GM19023 (cell line): Measurements from ENCODE around the gene LHX4.

Experiments used
- ATAC-seq: cut with Tn5 transposase; IDR thresholded peaks from one replicate; pipeline ENCODE4 v1.9.1; 2021; ENCODE audit warnings: mild to moderate bottlenecking, moderate library complexity; ENCODE audit not compliant: unreplicated experiment

The LHX4 gene

DNA sequence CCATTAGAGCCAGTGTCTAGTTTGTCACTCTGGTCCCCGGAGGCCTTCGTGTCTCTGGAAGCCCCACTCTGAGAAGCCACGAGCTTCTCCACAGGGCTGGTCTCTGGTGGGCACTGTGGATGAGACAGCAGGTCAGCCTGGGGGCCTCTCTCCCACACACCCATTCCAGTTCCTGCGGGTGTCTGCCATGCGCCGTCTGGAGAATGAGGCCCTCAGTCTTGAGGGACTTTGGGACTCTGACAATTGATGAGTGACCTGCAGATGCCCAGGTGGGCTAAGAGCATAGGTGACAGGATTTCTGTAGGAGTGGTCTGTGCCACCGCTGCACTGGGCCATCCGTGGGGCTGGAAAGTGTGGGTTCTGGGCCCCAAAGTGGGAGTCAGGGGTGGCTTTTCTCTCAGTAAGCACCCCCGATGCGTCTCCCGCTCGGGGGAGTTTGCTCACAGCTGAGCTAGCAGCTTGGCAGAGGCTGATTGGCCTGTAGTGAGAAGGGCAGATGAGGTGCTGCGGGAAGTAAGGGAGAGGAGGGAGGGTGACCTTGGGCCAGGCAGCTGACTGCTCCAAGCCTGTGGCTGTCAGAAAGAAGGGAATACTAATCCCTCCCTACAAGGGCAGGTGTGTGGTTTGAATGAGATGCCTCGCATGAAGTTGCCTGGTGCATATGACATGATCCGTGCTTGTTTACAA lies 26.4 kb downstream of the LHX4 start:
- ATAC-seq = no peak

DNA sequence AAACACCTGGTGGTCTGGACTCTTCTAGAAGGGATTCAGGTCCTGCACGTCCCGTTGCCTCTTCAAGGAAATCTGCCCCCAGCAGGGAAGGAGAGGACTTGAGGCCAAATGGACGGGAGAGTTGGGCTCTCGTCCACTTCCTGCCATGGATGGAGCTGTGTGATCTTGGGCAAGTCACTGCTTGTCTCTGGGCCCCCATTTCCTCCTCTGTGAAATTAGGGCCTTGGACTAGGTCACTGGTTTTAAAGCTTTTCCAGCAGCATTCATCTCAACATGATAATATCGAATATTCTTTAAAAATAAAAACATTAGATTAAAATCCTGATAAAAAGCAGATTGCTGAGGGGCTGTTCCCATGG lies 26.9 kb downstream of the LHX4 start:
- ATAC-seq = no peak

DNA sequence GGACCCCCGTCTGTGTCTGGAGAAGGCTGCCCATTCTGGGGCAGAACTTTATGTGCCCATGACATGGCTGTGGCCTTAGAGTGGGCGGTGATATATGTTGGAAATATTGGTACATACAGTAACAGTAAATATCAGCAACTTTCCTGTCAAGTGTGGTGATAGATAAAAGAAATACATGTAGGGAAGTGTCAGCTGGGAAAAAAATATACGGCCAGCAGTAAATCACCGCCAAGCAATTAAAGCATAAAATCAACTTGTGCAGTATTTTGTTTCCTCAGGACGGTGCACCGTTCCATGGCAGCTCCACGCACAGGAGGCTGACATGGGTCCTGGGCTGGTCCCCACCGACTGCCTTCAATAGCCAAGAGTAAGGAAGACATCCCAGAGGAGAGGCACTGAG lies 27.4 kb downstream of the LHX4 start:
- ATAC-seq = no peak

DNA sequence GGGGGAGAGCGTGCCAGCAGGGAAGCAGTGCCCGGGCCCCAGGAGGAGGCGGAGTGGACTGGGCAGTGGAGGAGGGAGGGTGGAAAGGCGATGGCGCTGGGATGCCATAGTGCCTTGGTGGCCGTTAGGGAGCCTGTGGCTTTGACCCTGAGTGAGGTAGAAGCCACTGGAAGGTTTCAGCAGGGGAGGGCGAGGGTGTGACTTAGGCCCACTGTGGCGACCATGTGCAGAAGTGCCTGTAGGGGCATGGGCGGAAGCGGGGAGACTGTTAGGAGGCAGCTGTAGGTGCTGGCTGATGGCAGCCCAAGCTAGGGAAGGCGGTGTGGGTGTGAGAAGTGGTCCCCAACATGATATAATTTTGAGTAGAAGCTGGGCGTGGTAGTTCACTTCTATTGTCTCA lies 28.2 kb downstream of the LHX4 start:
- no peak for ATAC-seq

DNA sequence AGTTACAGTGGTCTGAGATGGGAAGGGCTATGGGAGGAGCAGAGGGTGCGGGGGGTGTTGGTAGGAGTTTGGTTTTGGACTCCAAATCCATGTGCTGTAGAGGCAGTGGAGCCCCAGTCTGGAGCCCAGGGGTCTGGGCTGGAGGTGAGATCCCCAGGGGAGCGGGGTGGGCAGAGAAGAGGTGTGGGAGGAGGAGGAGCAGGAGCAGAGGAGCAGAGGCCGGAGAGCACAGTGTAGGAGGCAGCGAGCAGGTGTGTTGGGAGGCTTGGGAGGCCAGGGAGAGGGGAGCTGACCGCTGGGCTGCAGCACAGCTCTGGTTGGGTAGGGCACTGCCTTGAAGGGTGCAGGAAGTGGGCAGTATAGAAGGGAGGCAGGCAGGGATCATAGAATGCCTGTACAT lies 28.9 kb downstream of the LHX4 start:
- no peak for ATAC-seq

DNA sequence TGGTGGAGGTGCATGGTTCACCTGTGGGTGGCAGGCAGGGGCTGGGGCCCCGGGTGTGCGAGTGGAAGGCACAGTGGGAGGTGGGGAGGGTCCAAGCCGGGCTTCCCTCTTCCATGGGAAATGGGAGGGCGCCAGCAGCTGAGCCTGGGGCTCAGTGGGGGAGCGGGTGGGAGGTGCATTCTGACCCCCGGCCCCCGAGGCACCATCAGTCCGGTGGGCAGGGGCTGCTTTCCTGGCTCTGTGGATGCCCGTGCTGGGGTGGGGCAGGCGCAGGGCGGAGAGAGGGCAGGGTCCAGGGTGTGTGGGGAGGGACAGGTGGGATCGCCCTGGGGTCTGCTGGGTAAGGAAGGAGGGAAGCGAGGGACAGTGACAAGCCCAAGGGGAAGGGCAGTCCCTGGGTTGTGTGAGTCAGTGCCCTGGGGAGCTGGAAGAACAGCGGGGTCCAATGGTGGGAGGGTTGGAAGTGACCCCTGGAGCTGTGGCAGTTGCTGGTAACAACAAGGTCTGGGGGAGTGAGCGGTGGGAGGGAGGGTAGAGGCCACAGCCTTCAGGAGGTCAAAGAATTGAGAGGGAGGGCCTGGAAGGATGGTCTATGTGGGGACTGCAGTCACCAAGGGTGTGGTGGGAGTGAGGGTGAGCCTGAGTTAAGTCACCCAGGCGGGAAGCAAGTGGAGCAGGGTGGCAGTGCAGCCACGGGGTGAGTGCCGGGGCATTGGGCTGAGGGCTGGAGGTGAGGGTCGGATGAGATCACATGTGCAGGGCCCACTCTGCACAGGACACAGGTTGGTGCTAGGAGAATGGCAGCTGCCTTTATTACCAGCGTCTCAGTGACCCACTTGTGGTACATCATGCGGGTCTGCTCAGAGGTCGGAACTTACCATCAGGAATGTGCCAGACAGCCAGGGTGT lies 29.6 kb downstream of the LHX4 start:
- no peak for ATAC-seq

DNA sequence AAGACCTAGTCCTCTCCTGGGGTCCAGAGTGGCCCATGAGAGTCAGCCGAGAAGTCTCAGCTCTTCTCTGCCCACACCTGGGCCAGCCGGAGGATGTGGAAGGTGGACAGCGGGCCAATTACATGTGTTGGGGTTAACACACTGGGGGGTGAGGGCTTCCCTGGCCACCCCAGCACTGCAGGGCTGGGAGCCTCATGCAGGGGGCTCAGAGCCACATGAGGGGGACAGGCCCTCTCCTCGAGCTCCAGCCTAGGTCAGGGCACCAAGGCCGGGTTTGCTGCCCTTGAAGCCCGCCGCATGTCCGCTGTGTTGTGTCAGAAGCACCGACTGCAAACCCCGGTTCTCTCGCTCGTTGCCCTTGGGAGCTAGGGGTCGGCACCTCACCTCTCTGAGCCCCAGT lies 30.5 kb downstream of the LHX4 start:
- ATAC-seq = no peak

DNA sequence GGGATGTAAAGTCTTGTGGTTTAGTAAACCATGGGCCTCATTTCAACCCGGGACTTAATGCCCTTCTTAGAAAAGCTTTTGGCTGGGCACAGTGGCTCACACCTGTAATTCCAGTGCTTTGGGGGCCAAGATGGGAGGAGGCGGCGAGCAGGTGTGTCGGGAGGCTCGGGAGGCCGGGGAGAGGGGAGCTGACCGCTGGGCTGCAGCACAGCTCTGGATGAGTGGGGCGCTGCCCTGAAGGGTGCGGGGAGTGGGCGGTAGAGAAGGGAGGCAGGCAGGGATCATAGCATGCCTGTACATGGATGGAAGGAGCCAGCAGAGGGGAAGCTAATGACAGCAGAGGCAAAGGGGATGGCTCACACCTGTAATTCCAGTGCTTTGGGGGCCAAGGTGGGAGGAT lies 31.0 kb downstream of the LHX4 start:
- ATAC-seq = no peak

DNA sequence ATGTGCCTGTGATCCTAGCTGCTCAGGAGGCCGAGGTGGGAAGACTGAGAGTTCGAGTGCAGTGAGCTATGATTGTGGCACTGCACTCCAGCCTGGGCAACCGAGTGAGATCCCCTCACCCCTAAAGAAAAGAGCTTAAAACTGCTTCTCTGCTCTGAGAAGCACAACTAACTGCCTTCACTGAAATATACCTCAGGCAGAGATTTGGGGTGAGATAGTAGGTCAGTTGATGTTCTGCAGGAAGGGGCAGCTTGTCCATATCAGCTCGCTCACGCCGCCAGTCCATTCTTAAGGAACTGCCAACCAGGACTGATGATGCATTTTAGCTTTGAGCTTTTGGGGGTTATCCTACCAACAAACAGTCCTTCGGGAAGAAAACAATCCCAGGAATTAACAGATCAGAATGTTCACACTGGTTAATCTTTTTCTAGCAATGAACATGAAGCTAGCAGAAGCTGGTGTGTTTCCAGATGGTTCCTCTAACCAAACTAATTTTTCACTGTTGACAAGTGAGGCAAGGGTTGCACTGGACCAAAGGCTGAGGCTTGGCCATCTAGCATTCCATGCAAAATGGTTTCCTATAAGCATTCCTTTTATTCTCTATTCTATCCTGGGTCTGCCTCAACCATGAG lies 31.6 kb downstream of the LHX4 start:
- no peak for ATAC-seq

- no peak for ATAC-seq
These were observed 32.8 kb downstream of the LHX4 start for GRCh38 chr1:180262628-180263488.

- no peak for ATAC-seq
These were observed 34.5 kb downstream of the LHX4 start for GRCh38 chr1:180264595-180264994.

- ATAC-seq = no peak
These were observed 35.1 kb downstream of the LHX4 start for GRCh38 chr1:180265201-180265600.

- no peak for ATAC-seq
These were observed 35.8 kb downstream of the LHX4 start for GRCh38 chr1:180265871-180266270.

DNA sequence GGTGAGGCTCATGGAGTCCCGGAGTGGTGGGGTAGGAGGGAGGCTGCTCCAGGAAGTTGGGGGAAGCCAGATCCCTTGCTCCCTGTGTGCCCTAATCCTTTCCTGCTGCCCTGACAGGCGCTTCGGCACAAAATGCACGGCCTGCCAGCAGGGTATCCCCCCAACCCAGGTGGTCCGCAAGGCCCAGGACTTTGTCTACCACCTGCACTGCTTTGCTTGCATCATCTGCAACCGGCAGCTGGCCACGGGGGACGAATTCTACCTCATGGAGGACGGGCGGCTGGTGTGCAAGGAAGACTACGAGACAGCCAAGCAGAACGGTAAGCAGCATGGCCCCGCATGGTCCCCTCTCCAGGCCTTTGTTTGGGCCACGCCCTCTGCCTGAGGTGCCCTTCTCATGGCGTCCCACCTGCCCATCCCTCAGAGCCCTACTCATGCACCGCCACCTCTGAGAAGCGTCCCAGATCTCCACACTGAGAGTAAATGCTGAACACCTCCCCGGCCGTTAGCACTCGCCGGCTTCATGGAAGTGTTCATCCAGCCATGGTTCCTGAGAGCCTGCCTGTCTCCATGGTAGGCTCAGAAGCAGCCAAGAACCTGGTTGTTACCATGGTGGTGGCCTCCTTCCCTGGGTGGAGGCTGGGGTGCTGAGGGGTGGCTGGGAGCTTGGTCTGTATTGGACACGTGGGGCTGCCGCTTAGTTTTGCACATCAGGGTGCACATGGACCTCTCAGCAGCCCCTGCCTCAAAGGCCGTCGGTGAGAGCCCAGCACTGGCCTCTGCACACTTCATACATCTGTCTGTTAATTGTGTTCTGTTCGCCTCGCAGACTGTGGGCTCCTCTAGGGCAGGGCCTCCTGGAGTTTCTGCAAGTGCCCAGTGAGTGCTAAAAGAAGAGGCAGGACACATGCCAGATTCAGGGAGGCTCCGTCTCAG lies 36.5 kb downstream of the LHX4 start:
- ATAC-seq = no peak

DNA sequence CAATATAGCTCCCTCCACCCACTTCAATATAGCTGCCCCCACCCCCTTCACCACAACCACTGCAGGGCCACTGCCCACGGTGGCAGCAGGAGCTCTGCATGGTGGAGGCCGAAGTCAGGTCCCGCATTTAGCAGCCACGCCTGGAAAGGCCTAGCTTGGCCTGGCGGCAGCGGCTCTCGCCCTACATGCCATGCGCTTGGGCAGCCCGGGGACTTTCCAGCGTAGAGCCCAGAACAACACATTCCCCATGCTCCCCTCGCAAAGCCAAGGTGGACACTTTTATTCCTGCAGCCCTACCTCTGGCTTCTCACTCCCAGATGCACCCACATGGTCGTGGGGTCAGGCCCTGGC lies 37.1 kb downstream of the LHX4 start:
- ATAC-seq = no peak

GRCh38 chr1:180267761-180268555 lies 37.9 kb downstream of the LHX4 start:
- ATAC-seq = no peak

DNA sequence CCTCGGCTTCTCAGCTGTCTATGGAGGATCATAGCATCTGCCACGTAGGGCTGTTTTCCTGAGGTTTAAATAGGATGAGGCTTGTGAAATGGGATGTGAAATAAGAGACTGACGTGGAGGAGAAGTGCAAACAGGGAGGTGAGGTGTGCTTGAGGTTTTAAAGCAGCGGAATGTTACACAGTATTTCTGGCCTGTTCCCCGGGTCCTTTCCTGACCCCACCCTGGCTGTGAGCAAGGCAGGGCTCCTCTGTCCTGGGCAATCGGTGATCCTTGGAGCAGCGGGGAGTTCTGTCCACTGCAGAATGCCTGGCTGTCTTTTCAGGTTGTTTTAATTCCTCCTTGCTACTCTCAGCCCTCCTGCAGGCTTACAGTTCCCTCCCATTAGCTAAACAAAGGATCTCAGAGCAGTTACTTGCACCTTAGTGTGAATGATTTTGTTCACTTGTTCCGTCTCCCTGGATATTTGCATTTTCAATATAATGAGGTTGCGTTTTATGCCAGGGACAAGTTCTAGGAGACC lies 38.6 kb downstream of the LHX4 start:
- ATAC-seq = no peak

DNA sequence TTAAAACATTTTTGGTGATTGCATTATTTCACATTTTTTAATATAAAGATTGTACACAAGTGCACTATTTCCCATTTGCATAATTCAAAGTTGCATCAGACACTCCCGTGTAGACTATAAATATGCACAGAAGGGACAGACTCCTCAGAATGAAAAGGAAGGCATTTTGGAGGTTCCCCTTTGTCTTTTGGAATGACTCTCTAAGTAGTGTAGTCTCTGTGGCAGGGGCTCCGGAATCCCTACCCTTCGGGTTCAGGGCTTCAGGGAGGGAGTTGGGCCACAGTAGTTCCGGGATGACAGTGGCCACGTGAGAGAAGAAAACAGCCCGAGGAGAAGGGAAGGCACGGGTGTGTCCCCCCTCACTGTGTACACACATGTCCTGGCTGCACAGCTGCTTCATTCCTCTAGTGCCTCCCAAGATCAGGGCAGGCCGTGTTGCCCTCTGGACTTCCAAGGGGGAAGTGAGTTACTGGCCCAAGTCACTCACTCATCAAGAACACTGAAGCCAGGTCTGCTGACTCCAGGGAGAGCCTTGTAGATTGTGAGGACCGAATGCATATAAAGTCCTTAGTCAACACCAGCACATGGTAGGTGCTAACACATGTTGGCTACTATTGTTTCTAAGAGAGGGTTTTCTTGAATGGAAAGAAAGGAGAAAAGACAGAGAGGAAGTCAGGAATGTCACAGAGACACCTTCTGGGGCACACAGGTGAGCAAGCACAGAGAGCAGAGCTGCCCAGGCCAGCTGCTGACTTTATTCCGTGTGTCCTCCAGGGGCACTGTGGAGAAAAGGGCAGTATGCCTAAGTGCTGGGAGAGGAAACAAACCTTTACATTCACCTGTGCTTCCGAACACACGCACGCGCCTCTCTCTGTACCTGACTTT lies 39.8 kb downstream of the LHX4 start:
- no peak for ATAC-seq
